ENCODE measurements around the gene NTM.

DNA sequence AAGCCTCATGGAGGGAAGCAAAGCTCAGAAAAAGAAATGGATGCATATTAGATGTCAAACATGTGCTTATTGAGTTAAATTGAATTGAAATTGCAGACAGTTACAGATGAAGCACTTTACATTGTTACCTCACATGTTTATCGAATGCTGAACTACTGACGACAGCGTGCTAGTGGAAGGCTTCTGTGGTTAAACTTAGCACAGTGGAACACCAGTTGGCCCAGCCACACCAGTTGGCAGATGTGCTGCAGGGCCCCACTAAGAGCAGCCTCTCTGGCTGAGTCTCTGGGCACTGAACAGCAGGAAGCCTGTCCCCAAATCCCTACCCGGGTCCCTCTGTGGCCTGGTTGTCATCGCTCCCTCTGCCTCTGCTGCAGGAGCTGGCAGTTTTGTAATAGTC lies 242.1 kb downstream of the NTM start:
- TF ChIP-seq JUN (IDR thresholded peaks at IDR 0.05; ENCODE audit: borderline replicate concordance, insufficient read depth, insufficient read length, low read depth) = no peak
- TF ChIP-seq CTCF (IDR thresholded peaks at IDR 0.05; ENCODE audit: extremely low read depth in 1 of 2, insufficient read depth in 1 of 2, low read depth in 1 of 2, low read length in 2 of 2) = no peak
- no peak for TF ChIP-seq POLR2AphosphoS5 (IDR thresholded peaks at IDR 0.05; ENCODE audit: insufficient read depth, low read depth, low read length)

All from endothelial cell of umbilical vein (primary cell).